ENCODE results near the gene NANP. TPM values are rescaled to one million over a fixed set of nuclear protein-coding genes. Genes with fewer than 3 reads are reported as not detected.

NANP gene
- total RNA-seq, 3 donors from 2014 or later, result 2.5 to 4.9 (median 2.6) TPM

GRCh38 chr20:25629816-25630499, 6.1 kb upstream of the NANP start:
- Histone ChIP-seq H3K36me3 (ENCODE audit: low read depth) (no peaks in the 10 kb centered on the region), H3K9me3 (no peaks in the 10 kb centered on the region), H3K4me3 (no peak overlapping the region), H3K4me1 (ENCODE audit: low read depth) (peaks cover under 1% of the 10 kb centered on the region)
- intact Hi-C loops (cut with DNase I, micrococcal nuclease), result no loop called here
- DNase-seq (no peak), ATAC-seq (no peak)
- TF ChIP-seq CTCF (IDR thresholded peaks at IDR 0.05), result no peak

GRCh38 chr20:25626779-25627178, 3.0 kb upstream of the NANP start:
- Histone ChIP-seq H3K4me1 (ENCODE audit: low read depth) (peaks cover 12% of the 10 kb centered on the region), H3K9me3 (no peaks in the 10 kb centered on the region), H3K36me3 (ENCODE audit: low read depth) (no peaks in the 10 kb centered on the region), H3K4me3 (no peak overlapping the region)
- intact Hi-C loops (cut with DNase I, micrococcal nuclease), result no loop called here
- DNase-seq (no peak), ATAC-seq (no peak)
- no peak for TF ChIP-seq CTCF (IDR thresholded peaks at IDR 0.05)

- H3K4me3 ChIP-seq, result peak overlapping the region; percentile 67
- DNase-seq (no peak), ATAC-seq (no peak)
- H3K4me1 ChIP-seq (ENCODE audit: low read depth), result peaks cover 12% of the 10 kb centered on the region
- H3K9me3 ChIP-seq, result no peaks in the 10 kb centered on the region
- no peak for TF ChIP-seq CTCF (IDR thresholded peaks at IDR 0.05)
- no peaks in the 10 kb centered on the region for H3K36me3 ChIP-seq (ENCODE audit: low read depth)
- intact Hi-C loops (cut with DNase I, micrococcal nuclease), result no loop called here
Observed at GRCh38 chr20:25624500-25624939, 706 bp upstream of the NANP start.

- peak; percentile 39 for ATAC-seq
- intact Hi-C loops (cut with DNase I, micrococcal nuclease), result no loop called here
- Histone ChIP-seq H3K36me3 (ENCODE audit: low read depth) (no peaks in the 10 kb centered on the region), H3K4me3 (peak overlapping the region; percentile 67), H3K4me1 (ENCODE audit: low read depth) (peaks cover 12% of the 10 kb centered on the region), H3K9me3 (no peaks in the 10 kb centered on the region)
- peak; percentile 56 to 70 (median 68) for DNase-seq
- TF ChIP-seq CTCF (IDR thresholded peaks at IDR 0.05), result no peak
Observed at GRCh38 chr20:25623225-25623735, 534 bp downstream of the NANP start.

GRCh38 chr20:25622450-25623224, 1.2 kb downstream of the NANP start:
- Histone ChIP-seq H3K4me3 (peak overlapping the region; percentile 67), H3K9me3 (no peaks in the 10 kb centered on the region), H3K4me1 (ENCODE audit: low read depth) (peaks cover 12% of the 10 kb centered on the region), H3K36me3 (ENCODE audit: low read depth) (no peaks in the 10 kb centered on the region)
- DNase-seq, result no peak
- TF ChIP-seq CTCF (IDR thresholded peaks at IDR 0.05), result no peak
- no peak for ATAC-seq
- intact Hi-C loops (cut with DNase I, micrococcal nuclease), result no loop called here

Measured in mucosa of descending colon (tissue), 3 donors.